ENCODE data around the gene YOD1. TPM values are rescaled to one million over a fixed set of nuclear protein-coding genes. Genes with fewer than 3 reads are reported as not detected.

The YOD1 gene
- total RNA-seq, 1 experiment from 2014 or later, result 5.5 TPM

DNA sequence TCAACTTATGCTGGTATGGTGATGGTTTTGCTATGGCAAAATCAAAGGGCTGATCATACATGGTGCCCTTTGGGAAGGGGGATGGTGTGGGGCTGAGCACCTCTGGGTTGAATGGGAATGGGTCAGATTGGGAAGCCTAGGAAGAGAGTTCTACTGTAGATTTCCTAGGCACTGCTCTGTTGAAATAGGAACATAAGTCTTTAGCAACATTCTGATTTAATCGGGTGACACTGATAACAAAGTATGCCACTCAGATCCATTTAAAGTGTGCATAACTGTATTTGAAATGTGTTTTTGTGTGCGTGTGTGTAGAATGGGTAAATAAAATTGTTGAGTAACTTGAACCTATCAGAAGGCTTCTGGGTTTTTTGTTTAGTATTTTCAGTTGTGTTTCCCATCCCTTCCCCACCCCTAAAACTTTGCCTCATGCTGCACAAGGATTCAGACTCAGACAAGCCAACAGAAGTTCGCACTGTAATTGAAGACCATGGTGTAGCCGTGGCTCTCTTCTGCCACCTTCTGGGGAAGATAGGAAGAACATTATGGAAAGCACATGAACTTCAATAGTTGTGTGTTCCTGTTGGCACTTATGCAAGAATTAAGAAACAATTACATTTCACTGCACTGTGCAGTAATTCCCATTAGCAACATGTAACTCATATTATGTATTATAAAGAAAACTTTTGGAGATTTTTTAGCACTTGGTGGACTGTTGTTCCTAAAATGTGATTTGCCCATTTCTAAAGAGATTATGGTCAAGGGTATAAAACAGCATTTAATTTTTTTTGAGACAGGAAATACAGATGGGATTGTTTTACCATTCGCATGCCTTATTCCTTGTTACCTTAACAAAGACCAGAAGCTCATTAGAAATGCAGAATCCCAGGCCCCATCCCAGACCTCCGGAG lies 26.7 kb upstream of the YOD1 start:
- Histone ChIP-seq H3K27me3 (no peaks in the 10 kb centered on the region), H3K36me3 (no peaks in the 10 kb centered on the region), H3K9me3 (no peaks in the 10 kb centered on the region), H3K4me3 (no peak overlapping the region)
- peak; percentile 52 for DNase-seq

DNA sequence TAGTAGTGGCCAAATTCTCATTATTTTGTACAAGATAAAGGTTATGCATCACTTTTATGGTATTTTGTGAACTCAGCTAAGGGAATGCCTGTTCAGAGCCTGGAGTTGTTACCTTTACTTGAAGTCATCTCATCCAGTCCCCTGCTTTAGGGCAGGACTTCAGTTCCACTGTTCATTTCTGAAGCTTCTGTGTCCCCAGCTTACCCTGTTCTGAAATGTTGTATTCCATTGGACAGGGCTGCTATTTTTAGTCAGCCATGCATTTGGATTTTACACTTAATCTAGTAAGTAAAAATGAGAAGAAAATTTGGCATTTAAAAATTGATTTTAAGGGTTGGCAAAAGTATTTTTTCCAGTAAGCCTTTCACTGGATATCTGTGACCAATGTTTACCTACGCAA lies 26.0 kb upstream of the YOD1 start:
- Histone ChIP-seq H3K9me3 (no peaks in the 10 kb centered on the region), H3K4me3 (no peak overlapping the region), H3K27me3 (no peaks in the 10 kb centered on the region), H3K36me3 (no peaks in the 10 kb centered on the region; the same call in 1 of the 2 replicates)
- DNase-seq, result no peak

DNA sequence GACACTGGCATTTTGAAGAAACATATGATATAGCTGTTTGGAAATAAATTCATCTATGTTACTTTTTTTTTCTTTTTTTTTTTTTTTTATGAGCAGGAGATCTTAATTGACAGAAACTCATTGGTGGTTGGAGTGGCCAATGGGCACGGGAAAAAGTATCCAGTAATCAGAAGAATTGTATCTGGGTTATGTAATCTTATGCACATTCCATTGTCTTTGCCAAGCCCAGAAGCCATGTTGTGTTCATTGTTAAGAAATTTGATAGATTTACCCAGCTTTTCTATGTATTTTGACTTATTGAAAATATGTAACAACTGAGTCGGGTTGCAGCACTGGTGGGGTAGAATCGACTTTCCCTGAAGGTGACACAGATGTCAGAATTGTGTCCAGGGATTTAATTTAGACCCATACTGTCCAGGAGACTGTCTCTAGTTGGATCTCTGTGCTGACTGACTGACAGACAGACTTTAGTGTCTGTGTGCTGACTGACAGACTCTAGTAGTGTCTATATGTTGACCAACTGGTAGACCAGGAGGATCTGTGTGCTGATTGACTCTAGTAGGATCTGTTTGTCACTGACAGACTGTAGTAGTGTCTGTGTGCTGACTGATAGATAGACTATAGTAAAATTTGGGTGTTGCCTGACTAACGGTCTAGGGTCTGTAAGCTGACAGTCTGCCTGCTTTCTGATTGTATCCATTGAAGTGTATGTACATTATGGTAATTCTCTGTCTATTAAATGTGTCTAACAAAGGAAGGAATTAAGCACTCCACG lies 25.4 kb upstream of the YOD1 start:
- no peaks in the 10 kb centered on the region; the same call in 1 of the 2 replicates for H3K36me3 ChIP-seq
- H3K27me3 ChIP-seq, result no peaks in the 10 kb centered on the region
- H3K4me3 ChIP-seq, result no peak overlapping the region
- H3K9me3 ChIP-seq, result no peaks in the 10 kb centered on the region
- no peak for DNase-seq

DNA sequence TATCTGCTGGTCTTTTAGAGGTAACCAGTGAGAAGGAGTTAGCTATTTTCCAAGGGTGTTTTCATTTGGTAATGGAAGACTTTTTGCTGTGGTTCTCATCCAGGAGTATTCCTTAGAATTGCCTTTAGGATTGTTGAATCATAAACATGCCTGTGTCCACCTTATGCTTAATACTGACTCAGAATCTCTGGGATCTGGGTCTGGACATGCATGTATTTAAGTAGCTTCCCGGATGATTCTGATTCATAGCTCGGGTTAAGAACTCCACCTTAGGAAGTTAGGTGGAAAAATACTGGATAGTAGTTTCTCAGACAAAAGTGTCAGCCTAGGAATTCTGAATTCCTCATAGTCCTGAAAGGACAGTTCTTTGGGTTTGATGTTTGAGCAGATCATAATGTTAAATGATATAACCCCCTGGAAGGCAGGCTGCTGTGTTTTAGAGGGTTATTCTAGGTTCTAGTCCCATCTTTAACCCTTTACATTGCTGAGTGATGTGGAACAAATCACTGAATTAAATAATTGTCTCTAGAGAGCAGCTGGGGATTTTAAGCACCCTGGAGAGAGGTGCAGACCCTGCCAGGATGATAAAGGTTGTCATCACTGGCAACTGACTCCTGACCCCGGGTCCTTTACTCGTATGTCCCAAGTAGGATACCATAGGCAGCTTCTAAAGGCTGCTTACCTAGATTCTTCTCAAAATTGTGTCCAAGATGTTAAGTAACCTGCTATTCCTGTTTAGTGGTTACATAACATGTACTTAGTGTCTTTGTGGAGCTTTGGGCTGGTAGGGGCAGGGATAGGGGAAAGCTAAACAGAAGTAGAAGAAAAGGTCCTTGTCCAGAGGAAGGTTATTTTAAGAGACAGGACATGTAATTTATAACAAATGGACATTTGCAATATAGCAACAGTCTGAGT lies 23.2 kb upstream of the YOD1 start:
- Histone ChIP-seq H3K36me3 (no peaks in the 10 kb centered on the region; the same call in 1 of the 2 replicates), H3K9me3 (no peaks in the 10 kb centered on the region), H3K27me3 (no peaks in the 10 kb centered on the region), H3K4me3 (no peak overlapping the region)
- no peak for DNase-seq

DNA sequence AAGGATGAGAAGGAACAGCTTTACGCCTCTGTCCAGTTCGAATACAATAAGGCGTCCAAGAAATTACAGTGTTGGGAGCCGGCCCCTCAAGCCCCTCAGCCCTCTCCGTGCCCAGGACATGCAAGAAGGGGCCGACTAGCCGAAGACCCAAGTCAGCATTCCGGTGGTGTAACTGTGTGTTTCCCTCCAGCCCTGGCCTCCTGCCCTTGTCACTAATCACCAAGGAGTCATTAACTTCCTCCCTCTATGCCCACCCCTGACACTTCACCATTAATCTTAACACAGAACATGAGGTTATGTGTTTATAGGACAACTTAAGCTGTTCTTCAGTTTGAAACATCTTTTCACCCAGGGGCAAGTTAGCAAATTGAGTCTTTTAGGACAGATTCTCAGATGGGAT lies 21.2 kb upstream of the YOD1 start:
- no peak overlapping the region for H3K4me3 ChIP-seq
- no peaks in the 10 kb centered on the region for H3K27me3 ChIP-seq
- no peaks in the 10 kb centered on the region; the same call in 1 of the 2 replicates for H3K36me3 ChIP-seq
- H3K9me3 ChIP-seq, result no peaks in the 10 kb centered on the region
- DNase-seq, result no peak

DNA sequence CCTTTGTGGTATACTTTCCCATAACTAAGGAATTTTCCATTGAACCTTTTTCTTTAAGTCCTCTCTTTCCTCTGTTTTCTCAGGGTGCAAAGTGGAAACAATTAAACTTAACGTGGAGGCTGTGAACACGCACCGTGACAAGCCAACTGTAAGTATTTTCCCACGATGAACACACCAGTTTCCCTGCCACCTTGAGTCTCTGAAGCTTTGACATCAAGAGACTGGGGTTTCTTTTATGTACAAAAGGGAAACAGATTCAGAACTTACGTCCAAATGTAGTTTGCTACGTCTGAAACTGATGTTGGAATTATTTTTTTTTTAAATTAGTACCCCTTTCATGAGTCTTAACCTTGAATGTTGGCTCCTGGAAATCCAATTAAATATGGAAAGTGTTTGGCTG lies 20.4 kb upstream of the YOD1 start:
- no peaks in the 10 kb centered on the region for H3K9me3 ChIP-seq
- DNase-seq, result no peak
- no peaks in the 10 kb centered on the region; the same call in 1 of the 2 replicates for H3K36me3 ChIP-seq
- no peaks in the 10 kb centered on the region for H3K27me3 ChIP-seq
- H3K4me3 ChIP-seq, result no peak overlapping the region

DNA sequence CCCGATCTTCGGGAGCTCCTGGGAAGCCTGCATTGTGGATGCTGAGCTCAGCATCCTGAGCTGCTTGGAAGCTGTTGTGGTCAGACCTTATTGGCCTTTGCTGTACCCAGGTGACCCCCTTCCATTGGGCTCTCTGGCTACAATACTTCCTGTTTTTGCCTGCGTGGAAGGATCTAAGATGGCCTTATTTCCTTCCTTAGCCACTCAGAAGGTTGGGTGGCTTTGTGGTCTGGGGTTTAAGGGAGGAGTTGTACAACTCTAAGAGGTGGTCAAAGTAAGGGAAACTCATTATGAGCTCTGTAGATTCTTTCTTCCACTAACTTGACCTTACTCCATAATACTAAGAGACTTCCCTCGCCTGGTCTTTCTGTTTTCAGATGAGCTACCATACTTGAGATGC lies 19.8 kb upstream of the YOD1 start:
- no peaks in the 10 kb centered on the region for H3K27me3 ChIP-seq

DNA sequence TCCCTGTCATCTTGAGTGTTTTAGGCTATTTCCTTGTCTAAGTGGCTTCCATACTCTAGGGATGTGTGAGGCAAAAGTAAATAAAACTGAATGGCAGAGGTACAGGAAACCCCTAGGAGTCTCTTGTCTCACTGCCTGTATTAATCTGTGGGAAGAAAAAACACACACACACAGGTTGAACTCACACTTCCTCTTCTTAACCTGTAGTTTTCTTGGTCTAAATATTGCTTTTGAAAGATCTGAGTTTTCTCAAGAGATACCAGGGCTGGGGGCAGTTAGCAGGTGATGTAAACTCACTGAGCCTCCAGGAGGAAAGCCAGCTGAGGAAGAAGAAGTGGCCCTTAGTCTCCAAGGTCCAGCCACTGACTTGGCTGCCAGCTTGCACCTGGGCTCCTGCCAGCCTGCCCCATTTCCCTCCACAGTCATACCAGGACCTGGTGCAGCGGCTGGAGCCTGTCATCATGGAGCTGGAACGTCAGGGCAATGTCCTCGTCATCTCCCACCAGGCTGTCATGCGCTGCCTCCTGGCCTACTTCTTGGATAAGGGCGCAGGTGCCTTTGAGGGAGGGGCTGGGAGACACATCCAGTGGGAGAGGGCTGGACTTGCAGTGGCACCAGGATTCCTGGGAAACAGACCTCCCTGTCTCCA lies 19.0 kb upstream of the YOD1 start:
- H3K9me3 ChIP-seq, result no peaks in the 10 kb centered on the region
- DNase-seq, result no peak
- no peaks in the 10 kb centered on the region; the same call in 1 of the 2 replicates for H3K36me3 ChIP-seq
- H3K27me3 ChIP-seq, result no peaks in the 10 kb centered on the region
- H3K4me3 ChIP-seq, result no peak overlapping the region

More for the DNA sequence above, 19.8 kb upstream of the YOD1 start:
- no peak for DNase-seq
- no peaks in the 10 kb centered on the region; the same call in 1 of the 2 replicates for H3K36me3 ChIP-seq
- H3K4me3 ChIP-seq, result no peak overlapping the region
- H3K9me3 ChIP-seq, result no peaks in the 10 kb centered on the region

DNA sequence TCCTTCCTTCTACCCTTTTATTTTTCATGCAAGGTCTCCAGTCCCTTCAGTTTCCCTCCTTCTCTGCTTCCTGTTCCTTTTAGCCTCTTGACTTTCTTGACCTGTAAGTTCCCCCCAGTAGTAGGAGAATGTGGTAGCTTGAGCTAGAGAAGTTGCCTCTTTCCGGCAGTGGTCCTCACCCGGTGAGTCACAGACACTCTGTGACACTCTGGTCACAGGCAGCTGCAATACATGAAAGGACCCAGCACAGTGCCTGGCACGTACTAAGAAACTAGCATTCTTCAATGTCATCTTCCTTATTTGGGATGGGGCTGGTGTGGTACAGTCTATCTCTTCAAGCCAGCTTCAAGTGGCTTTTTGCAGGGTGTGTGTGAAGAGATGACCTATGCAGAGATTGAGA lies 18.1 kb upstream of the YOD1 start:
- no peaks in the 10 kb centered on the region; the same call in 1 of the 2 replicates for H3K36me3 ChIP-seq
- H3K27me3 ChIP-seq, result no peaks in the 10 kb centered on the region
- H3K4me3 ChIP-seq, result no peak overlapping the region
- no peaks in the 10 kb centered on the region for H3K9me3 ChIP-seq
- no peak for DNase-seq

DNA sequence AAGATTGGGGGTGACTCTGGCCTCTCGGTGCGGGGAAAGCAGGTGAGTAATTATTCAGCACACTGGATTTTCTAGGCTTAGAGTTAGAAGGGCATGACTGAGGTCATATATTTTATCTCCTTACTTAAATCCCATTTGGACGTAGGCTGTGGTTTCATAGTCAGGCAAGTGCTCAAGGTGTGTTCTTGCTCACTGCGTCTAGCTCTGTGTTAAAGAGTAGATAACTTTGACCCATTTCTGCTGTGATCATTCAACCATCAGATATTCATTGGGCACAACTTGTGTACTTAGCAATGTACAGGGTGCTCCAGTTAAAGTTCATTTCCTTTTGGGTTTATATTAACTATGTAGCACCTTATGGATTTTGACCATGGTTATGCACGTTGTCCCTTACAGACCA lies 16.7 kb upstream of the YOD1 start:
- H3K36me3 ChIP-seq, result no peaks in the 10 kb centered on the region; the same call in 1 of the 2 replicates
- no peak for DNase-seq
- H3K9me3 ChIP-seq, result no peaks in the 10 kb centered on the region
- H3K27me3 ChIP-seq, result no peaks in the 10 kb centered on the region
- no peak overlapping the region for H3K4me3 ChIP-seq

DNA sequence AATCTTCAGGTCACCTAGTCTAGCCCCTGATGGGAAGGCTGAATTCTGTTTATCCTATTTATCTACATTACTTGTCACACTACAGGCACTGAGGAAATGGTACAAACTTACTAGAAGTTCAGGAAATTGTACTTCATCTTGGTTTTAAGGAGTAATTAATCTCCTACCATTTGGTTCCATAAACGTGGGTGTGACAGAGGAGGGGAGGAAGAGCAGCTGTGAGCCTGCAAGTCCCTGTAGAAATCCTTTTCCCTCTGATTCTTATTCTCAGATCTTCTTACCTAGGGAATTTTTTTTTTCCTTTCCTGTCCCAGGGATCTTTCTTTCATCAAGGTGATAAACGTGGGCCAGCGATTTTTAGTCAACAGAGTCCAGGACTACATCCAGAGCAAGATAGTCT lies 16.2 kb upstream of the YOD1 start:
- Histone ChIP-seq H3K4me3 (no peak overlapping the region), H3K36me3 (no peaks in the 10 kb centered on the region), H3K27me3 (no peaks in the 10 kb centered on the region), H3K9me3 (no peaks in the 10 kb centered on the region)
- DNase-seq, result no peak

DNA sequence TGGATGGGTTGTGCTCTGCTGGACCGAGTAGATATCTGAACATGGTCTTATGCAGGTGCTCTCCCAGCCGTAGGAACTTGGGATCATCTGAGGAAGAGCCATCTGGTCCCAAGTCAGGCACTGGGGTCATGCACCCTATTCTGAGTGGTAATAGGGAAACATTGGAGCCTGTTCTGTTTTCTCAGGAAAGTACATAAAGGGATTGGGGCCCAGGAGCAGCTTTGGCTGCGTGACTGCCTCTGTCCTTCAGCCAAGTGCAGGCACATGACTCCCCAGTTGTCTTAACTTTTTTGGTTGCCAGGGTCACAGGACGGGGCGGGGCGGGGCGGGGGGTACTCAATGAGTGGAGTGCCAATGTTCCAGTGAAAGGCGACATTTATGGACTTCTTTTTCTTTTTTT lies 13.6 kb upstream of the YOD1 start:
- no peaks in the 10 kb centered on the region for H3K36me3 ChIP-seq
- no peaks in the 10 kb centered on the region for H3K9me3 ChIP-seq
- H3K27me3 ChIP-seq, result no peaks in the 10 kb centered on the region
- H3K4me3 ChIP-seq, result no peak overlapping the region
- DNase-seq, result no peak

DNA sequence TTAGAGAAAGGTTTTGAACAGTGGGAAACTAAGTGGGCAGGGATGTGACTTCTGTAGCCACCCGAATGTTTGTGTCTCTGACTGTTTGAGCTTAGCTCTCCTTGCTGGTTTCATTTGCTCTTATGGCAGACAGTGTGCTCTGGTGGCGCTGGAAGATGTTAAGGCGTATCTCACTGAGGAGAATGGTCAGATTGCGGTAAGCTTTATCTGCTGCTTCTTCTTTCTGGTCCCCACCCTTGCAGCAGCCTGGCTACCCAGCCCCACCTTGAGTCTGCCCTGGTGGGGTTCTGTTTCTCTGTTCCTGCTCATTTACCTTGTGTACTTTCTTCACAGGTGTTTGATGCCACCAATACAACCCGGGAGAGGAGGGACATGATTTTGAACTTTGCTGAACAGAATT lies 12.0 kb upstream of the YOD1 start:
- DNase-seq, result no peak
- Histone ChIP-seq H3K4me3 (no peak overlapping the region), H3K27me3 (no peaks in the 10 kb centered on the region), H3K36me3 (no peaks in the 10 kb centered on the region), H3K9me3 (no peaks in the 10 kb centered on the region)

DNA sequence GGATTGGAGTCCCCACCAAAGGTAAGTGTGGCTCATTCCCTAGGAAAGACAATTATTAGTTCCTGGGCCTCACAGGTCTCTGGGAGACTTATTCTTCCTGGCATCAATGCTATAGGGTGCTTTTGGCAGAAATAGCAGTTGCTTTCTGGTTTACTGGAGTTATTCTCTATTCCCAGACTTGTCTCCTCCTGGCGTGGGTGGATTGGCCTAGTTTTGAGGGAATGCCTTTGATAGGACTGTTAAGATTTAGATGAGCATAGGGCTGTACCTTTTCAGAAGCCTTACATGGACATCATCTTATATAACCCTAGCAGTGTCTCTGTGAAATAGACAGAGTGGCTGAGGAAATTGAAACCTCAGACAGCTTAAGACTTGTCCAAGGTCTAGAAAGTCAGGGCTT lies 11.1 kb upstream of the YOD1 start:
- Histone ChIP-seq H3K27me3 (no peaks in the 10 kb centered on the region), H3K9me3 (no peaks in the 10 kb centered on the region), H3K4me3 (no peak overlapping the region), H3K36me3 (no peaks in the 10 kb centered on the region)
- DNase-seq, result no peak

DNA sequence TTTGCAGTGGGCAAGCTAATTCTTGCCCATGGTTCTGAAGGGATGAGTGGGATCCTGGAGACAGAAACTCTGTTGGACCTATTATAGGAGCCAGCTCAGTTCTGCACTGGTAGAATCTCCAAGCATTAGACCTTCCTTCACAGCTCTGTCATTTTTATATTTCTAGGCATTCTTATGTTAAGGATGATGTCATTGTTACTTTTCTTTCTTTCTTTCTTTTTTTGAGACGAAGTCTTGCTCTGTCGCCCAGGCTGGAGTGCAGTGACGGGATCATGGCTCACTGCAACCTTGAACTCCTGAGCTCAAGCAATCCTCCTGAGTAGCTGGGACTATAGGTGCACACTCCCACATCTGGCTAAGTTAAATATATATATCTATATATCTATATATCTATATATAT lies 9.6 kb upstream of the YOD1 start:
- DNase-seq, result no peak
- Histone ChIP-seq H3K9me3 (no peaks in the 10 kb centered on the region), H3K4me3 (no peak overlapping the region), H3K27me3 (no peaks in the 10 kb centered on the region), H3K36me3 (no peaks in the 10 kb centered on the region)

DNA sequence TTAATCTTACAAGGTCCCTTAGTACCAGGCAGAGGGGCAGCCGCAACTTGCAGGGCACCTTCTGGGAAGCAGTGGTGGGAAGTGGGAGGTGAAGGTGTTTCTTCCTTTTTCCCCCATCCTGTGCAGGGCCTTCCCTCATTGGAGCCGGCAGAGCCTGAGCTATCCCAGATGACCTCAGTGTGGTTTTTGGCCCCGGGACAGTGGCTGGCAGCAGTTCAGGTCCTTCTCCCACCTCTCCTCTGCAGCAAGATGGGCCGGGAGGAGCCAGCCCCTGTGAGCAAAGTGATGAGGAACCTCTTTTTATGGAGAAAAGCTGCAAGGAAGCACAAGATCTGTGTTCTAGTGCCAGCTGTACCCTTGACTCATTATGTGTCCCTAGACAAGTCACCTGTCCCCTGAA lies 8.9 kb upstream of the YOD1 start:
- Histone ChIP-seq H3K36me3 (no peaks in the 10 kb centered on the region), H3K9me3 (no peaks in the 10 kb centered on the region), H3K27me3 (no peaks in the 10 kb centered on the region), H3K4me3 (no peak overlapping the region)
- DNase-seq, result no peak

Measured in MG63 (cell line).